HG02884 (cell line): ENCODE results near the gene C1orf210.

ENCODE experiments used
- ATAC-seq: cut with Tn5 transposase; IDR thresholded peaks from one replicate; pipeline ENCODE4 v1.9.1; 2021; ENCODE audit warnings: mild to moderate bottlenecking, moderate library complexity; ENCODE audit not compliant: unreplicated experiment

Gene C1orf210

GRCh38 chr1:43285269-43285990, at the start of gene C1orf210:
C1orf210 (minus strand) TSS chr1:43285581; CDS start chr1:43283270, 2,311 bp downstream.
- ATAC-seq = no peak

GRCh38 chr1:43334453-43335205, 49.2 kb upstream of the C1orf210 start:
- no peak for ATAC-seq

DNA sequence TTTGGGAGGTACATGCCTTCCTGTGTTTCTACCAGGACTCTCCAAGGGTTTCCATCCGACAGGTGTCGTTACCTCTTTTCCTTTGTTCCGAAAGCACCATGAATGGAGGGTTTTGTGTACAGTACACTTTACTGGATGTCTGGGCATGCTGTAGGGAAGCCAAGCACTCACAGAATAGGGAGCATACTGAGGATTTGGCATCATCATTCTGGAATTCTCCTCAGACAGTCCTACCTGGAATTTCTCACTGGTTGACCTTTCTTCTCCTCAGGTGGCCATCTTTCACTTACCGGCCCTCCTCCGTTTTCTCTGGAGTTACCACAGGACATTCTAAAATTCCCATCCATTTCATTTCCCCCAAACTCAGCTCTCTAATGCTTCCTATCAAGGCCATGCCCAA, 46.3 kb upstream of the C1orf210 start:
- no peak for ATAC-seq

DNA sequence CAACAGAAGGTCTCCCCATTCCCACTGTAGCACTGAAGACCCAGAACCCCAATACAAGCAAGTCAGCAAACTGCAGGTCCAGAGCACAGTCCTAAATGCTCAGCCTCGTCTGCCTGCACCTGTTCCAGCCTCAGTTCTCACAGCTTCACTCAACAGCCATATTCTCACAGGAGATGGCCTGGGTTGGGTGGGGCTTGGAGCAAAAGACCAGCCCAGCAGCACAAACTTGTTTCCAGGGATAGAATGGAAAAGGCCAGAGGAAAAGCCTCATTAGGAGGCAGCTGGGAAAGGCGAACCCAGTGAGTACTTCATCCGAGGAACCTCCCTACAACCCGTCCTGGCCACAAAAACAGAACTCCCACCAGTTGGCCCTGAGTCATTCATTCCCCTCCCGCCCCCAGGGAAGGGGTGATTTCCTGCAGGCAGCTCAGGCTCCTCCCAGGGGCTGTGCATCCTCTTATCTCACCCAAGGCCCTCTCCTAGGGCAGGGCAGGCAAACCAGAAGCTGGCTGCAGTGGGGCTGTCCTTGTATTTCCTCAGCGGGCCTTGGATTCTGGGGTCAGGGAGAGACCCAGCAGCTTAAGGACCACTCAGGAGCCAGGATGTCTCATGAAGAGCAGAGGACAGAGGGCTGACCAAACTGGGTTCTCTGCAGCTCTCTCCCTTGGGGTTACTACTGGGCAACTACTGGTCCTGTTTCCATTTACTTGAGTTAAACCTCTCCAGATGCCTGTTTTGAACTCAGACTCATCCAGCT, 44.8 kb upstream of the C1orf210 start:
- no peak for ATAC-seq

DNA sequence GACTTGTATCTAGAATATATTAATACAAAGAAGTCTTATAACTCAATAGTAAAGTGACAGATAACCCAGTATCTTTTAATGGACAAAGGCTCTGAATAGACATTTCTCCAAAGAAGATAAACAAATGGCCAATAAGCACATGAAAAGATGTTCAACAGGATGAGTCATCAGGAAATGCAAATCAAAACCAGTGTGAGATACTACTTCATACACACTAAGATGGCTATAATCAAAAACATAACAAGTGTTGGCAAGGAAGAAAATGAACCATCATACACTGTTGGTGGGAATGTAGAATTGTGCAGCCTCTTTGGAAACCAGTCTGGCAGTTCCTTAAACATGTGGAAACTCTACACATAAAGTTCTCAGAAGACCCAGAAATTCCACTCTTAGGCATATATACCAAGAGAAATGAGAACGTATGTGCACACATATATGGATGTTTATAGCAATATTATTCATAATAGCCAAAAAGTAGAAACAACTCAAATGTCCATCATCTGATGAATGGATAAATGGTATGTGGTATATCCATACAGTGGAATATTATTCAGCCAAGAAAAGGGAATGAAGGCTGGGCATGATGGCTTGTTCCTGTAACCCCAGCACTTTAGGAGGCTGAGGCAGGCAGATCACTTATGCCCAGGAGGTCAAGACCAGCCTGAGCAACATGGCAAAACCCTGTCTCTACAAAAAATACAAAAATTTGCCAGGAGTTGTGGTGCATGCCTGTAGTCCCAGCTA, 42.3 kb upstream of the C1orf210 start:
- no peak for ATAC-seq

DNA sequence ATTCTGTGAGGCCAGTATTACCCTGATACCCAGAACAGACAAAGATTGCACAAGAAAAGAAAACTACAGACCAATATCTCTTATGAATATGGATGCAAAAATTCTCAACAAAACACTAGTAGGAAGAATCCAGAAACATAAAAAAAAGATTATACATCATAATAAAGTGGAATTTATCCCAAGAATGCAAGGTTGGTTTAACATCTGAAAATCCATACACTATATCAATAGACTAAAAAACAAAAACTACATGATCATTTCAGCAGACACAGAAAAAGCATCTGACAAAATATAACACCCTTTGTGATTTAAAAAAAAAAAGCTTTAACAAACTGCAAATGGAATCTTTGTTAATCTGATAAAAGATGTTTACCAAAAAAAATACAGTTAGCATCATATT, 40.0 kb upstream of the C1orf210 start:
- ATAC-seq = no peak

GRCh38 chr1:43324810-43325209, 39.4 kb upstream of the C1orf210 start:
- no peak for ATAC-seq

DNA sequence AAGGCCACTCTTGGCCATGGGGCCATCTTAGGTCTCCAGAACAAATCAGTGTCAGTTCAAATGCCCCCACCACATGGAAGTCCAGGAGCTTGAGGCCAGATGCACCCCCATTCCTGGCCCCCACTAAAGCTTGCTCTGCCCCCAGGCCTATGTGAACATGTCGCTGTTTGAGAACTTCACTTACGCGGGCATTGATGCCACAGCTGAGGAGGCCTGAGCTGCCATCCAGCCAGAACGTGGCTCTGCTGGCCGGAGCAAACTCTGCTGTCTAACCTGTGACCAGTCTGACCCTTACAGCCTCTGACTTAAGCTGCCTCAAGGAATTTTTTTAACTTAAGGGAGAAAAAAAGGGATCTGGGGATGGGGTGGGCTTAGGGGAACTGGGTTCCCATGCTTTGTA, 37.1 kb upstream of the C1orf210 start:
- ATAC-seq = no peak

DNA sequence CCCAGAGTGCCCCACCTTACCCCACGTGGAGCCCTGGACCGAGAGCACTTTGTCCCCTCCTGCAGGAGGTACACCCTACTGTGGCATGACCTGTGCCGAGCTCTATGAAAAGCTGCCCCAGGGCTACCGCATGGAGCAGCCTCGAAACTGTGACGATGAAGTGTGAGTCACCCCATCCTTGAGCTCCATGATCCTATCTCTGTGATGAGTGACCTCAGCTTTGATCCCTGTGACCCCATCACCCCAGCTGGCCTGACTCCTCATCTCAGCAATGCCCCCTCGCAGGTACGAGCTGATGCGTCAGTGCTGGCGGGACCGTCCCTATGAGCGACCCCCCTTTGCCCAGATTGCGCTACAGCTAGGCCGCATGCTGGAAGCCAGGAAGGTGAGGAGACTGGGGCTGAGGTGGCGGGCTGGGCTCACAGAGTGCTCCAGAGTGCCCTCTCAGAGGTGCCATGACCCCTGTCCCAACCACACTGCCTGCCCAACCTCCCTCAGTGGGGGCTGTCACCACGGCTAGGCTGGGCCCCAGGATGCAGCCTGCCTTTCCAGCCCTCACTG, 36.0 kb upstream of the C1orf210 start:
- ATAC-seq = no peak

DNA sequence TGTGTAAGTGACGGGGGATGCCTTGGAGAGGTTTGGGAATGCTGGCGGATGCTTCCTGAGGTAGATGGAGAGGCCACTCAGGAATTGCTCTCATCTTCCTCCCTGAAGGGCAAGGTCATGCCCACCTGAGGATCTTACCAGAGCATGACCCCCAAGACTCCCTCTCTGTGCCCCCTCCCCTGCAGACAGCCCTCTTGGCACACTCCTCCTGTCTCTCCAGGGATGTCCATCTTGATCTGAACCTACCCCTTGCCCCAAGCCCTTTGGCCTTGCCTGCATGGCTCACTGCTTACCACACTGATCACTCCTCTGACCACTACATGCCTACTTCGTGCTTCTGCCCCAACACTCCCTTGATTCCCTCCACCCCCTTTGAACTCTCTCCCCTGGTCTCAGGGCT, 34.4 kb upstream of the C1orf210 start:
- ATAC-seq = no peak

GRCh38 chr1:43319288-43319687, 33.9 kb upstream of the C1orf210 start:
- no peak for ATAC-seq

DNA sequence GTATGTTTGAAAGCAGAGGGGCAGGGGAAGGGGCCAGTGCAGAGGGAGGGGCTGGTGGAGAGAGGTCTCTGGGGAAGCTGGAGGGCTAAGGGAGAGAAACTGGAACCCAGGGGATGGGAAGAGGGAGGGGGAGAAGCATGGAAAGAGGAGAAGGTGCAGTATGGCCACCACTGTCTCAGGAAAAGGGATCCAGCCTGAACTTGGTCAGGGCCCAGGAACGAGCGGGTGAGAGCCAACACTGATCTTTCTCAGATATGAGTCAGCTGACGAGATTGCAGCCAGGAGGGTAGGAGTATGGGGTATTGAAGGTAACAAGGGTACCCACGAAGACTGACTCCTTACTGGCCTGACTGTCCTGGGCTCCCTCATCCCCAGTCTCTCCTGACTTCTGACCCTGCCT, 33.5 kb upstream of the C1orf210 start:
- ATAC-seq = no peak

DNA sequence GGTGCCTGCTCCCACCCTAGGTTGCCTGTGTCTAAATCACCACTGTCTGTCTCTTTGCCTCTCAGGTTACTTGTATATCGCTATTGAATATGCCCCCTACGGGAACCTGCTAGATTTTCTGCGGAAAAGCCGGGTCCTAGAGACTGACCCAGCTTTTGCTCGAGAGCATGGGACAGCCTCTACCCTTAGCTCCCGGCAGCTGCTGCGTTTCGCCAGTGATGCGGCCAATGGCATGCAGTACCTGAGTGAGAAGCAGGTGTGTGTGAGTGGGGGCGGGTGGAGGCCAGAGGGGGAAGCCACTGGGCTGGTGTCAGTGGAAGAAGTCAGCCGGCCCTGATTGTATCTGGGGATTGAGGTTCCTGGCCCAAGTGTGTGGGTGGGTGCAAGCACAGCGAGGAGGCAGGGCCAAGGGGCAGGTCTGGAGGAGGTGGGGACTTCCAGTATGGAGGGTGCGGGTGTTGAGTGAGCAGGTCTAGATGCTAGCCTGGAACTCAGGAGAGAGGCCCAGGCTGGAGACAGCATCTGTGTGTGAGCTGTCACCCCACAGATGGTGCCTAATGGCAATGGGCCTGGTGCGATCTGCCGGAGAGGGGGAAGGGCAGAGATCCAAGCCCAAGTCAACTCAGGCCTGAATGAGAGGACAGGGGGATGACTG, 32.6 kb upstream of the C1orf210 start:
- ATAC-seq = no peak

GRCh38 chr1:43316738-43317520, 31.5 kb upstream of the C1orf210 start:
- ATAC-seq = no peak

GRCh38 chr1:43315963-43316737, 30.8 kb upstream of the C1orf210 start:
- no peak for ATAC-seq

DNA sequence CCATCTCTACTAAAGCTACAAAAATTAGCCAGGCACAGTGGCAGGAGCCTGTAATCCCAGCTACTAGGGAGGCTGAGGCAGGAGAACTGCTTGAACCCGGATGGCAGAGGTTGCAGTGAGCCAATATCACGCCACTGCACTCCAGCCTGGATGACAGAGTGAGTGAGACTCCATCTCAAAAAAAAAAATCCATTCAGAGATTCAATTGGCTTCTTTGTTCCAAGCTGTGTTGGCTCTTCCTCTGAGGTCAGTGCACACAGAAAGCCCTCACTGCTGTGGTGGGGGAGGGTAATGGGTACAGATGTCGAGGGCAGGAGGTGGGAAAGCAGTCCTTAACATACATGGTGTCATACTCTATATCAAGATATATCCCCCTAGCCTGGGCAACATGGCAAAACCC, 30.1 kb upstream of the C1orf210 start:
- ATAC-seq = no peak

DNA sequence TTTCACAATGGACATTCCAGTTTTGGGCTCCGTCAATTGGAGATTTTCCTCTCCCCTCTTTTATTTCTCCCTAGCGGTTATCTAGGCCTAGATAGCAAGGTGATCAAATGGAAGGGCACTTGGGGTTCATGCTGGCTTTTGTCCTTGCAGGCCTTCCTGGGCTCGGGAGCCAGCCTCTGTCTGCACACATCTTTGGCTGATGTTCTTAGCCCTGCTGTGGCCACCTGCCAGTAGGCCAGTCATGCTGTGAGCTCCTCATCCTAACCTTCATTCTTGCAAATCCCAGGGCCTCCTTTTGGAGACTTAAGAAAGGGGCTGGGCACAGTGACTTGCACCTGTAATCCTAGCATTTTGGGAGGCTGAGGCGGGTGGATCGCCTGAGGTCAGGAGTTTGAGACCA, 28.9 kb upstream of the C1orf210 start:
- no peak for ATAC-seq

- ATAC-seq = no peak
Measured at GRCh38 chr1:43313771-43314170, 28.4 kb upstream of the C1orf210 start.
